G401.6 (cell line): ENCODE measurements around the gene TP73.

Experiments
- FAIRE-seq: peaks from 2 replicates; lab custom pipeline; 2012; peaks lifted over from hg19 to GRCh38; lab: Jason Lieb, UNC

The TP73 gene

DNA sequence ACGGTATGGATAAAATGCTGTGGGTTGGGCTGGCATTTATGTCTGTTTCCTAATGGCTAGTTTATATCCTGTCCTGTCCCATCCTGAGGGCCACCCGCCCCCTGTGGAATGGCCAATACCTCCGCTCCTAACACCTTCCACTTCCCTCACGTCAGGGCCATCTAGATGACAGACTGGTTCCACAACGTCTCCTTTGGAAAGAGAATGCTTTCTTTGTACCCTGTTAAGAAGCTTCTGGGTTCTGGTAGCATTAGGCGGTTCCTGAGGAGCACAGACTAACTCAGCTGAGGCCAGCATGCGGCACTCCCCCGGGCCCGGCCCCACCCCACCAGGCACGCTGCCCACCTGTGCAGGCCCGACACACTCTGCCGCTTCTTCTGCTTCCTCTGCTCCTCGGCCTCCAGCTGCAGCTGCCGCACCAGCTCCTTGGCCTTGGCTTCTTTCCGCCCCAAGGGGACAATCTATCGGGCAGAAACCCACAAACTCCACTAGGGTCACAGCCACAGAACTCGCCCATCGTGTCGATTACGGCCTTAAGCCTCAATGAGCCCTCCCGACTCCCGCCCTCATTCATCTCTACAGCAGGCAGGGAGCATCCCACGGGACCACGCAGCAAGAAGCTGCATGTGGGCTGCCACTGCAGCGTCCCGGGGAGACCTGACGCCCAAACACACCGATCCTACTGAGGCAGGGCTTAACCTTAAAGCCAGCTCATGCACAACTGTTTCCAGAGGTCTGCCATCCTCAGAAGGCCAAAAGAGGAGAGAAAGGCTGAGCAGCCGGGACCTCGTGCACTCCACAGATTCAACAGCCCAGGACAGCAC is 131.5 kb downstream of the TP73 start:
- FAIRE-seq = no peak

DNA sequence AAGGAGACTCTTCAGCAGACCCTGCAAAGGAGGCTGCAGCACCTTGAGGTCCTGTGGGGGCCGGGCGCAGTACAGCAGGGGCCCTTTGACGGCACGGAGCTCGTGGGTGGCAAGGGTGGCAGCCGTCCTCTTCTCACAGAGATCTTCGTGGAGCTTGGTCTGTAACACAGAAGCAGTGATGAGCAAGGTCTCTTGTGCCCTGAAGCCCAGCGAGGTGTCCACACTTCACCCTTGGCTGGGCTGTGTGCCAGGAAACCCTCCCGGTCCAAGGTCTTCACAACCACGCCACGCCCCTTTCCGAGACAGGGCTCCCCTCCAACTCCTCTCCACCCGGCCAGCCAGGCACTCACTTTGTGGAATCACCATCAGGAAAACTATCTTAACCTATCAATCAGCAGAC is 132.7 kb downstream of the TP73 start:
- FAIRE-seq = no peak

DNA sequence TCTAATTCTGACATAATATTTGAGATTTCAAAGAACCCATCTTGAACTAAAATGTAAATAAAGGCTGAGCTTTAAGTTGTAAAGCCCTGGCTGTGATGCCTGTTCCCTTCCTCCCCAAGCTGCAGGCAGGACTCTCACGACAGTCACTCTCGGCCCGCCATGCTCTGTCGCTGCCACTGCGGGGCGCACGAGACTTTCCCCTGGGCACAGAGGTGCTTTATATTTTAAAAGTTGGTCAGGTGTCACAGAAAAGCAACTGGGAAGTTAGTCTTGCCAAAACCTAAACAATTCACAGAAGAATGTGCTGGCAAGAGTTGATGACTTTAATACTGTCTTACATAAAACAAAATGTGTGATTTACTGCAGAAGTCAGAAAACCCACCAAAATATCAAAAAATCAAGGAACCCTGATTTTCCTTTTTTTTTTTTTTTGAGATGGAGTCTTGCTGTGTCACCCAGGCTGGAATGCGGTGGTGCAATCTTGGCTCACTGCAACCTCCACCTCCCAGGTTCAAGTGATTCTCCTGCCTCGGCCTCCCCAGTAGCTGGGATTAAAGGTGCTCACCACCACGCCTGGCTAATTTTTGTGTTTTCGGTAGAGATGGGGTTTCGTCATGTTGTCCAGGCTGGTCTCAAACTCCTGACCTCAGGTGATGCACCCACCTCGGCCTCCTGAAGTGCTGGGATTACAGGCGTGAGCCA is 133.3 kb downstream of the TP73 start:
- FAIRE-seq = peak; percentile 84
